ENCODE data around the gene IL36B.
"Not testable (repeated sequence)": the region's sequence is repeated elsewhere in the genome, so short reads cannot be mapped to it uniquely, and the experiment has no call there.

Gene IL36B

GRCh38 chr2:113052396-113052917 is at the start of gene IL36B:
Gene IL36B (minus strand): TSS chr2:113052867.
- DNase-seq (ENCODE audit: low read depth in 2 of 2), result no peak

GRCh38 chr2:113102133-113102532 is 49.5 kb upstream of the IL36B start:
- DNase-seq (ENCODE audit: low read depth in 2 of 2), result no peak

GRCh38 chr2:113098532-113098931 is 45.9 kb upstream of the IL36B start:
- DNase-seq (ENCODE audit: low read depth in 2 of 2), result no peak

GRCh38 chr2:113098041-113098440 is 45.4 kb upstream of the IL36B start:
- DNase-seq (ENCODE audit: low read depth in 2 of 2), result no peak

GRCh38 chr2:113096842-113097618 is 44.4 kb upstream of the IL36B start:
- not testable (repeated sequence) for DNase-seq (ENCODE audit: low read depth in 2 of 2)

- not testable (repeated sequence) for DNase-seq (ENCODE audit: low read depth in 2 of 2)
These were observed 43.6 kb upstream of the IL36B start for GRCh38 chr2:113096306-113096705.

GRCh38 chr2:113093613-113093977 is 40.9 kb upstream of the IL36B start:
- DNase-seq (ENCODE audit: low read depth in 2 of 2), result no peak

- no peak for DNase-seq (ENCODE audit: low read depth in 2 of 2)
These were observed 40.4 kb upstream of the IL36B start for GRCh38 chr2:113092864-113093612.

- DNase-seq (ENCODE audit: low read depth in 2 of 2), result no peak
These were observed 38.7 kb upstream of the IL36B start for GRCh38 chr2:113091231-113091896.

- DNase-seq (ENCODE audit: low read depth in 2 of 2), result no peak
These were observed 37.2 kb upstream of the IL36B start for GRCh38 chr2:113089916-113090315.

GRCh38 chr2:113088213-113088992 is 35.7 kb upstream of the IL36B start:
- no peak for DNase-seq (ENCODE audit: low read depth in 2 of 2)

GRCh38 chr2:113085542-113085941 is 32.9 kb upstream of the IL36B start:
- DNase-seq (ENCODE audit: low read depth in 2 of 2), result no peak

GRCh38 chr2:113084249-113085000 is 31.8 kb upstream of the IL36B start:
- DNase-seq (ENCODE audit: low read depth in 2 of 2), result no peak

- DNase-seq (ENCODE audit: low read depth in 2 of 2), result no peak
These were observed 30.6 kb upstream of the IL36B start for GRCh38 chr2:113083296-113083695.

- no peak for DNase-seq (ENCODE audit: low read depth in 2 of 2)
These were observed 29.0 kb upstream of the IL36B start for GRCh38 chr2:113081488-113082210.

- DNase-seq (ENCODE audit: low read depth in 2 of 2), result no peak
These were observed 27.5 kb upstream of the IL36B start for GRCh38 chr2:113080134-113080533.

GRCh38 chr2:113079131-113079530 is 26.5 kb upstream of the IL36B start:
- DNase-seq (ENCODE audit: low read depth in 2 of 2), result no peak

- no peak for DNase-seq (ENCODE audit: low read depth in 2 of 2)
These were observed 25.7 kb upstream of the IL36B start for GRCh38 chr2:113078350-113078839.

- DNase-seq (ENCODE audit: low read depth in 2 of 2), result no peak
These were observed 25.3 kb upstream of the IL36B start for GRCh38 chr2:113077921-113078320.

Measured in stimulated activated CD8-positive, alpha-beta memory T cell treated with anti-CD3 and anti-CD28 coated beads, Interleukin-15, amount 100 ng/mL, for 4 hours (primary cell).